ENCODE data around the gene MAEA. TPM values are rescaled to one million over a fixed set of nuclear protein-coding genes. Genes with fewer than 3 reads are reported as not detected.
A peak's percentile ranks its signal among the peaks of the same experiment; 100 is the strongest.

The MAEA gene
- total and polyA plus RNA-seq, 12 donors = 39.1 to 72.8 (median 50.3) TPM

GRCh38 chr4:1300466-1301455, 11.1 kb downstream of the MAEA start:
- intact Hi-C loops (cut with DNase I) = no loop called here
- WGBS, 2 donors = 78 to 84% methylated on average over 40 of the region's 40 CpGs
- Histone ChIP-seq H3K9me3 (no peaks in the 10 kb centered on the region), H3K36me3 (peaks cover 0 to 66% (median 24%) of the 10 kb centered on the region in 9 donors), H3K4me1 (peaks cover 0 to 42% (median 23%) of the 10 kb centered on the region in 9 donors), H3K4me3 (no peak overlapping the region), H3K27ac (peak overlapping the region in 5 of 10 donors; percentile 5 to 90 (median 45)), H3K27me3 (no peaks in the 10 kb centered on the region)
- no peak for TF ChIP-seq CTCF (IDR thresholded peaks at IDR 0.05)
- peak in 1 of 2 donors; percentile 40 for DNase-seq
- ATAC-seq = peak in 6 of 8 donors; percentile 33 to 66 (median 54)

- DNase-seq (no peak), ATAC-seq (no peak)
- intact Hi-C loops (cut with DNase I) = no loop called here
- H3K9me3 ChIP-seq = no peaks in the 10 kb centered on the region
- no peaks in the 10 kb centered on the region for H3K27me3 ChIP-seq
- H3K4me1 ChIP-seq = peaks cover 0 to 55% (median 15%) of the 10 kb centered on the region in 9 donors
- no peak overlapping the region for H3K4me3 ChIP-seq
- H3K27ac ChIP-seq = peak overlapping the region in 2 of 10 donors; percentile 34 to 87
- H3K36me3 ChIP-seq = peaks cover 0 to 63% (median 24%) of the 10 kb centered on the region in 9 donors
- no peak for TF ChIP-seq CTCF (IDR thresholded peaks at IDR 0.05)
- WGBS, 2 donors = 48 to 49% methylated on average over 4 of the region's 4 CpGs
Observed at GRCh38 chr4:1302159-1302558, 12.5 kb downstream of the MAEA start.

GRCh38 chr4:1305261-1305711, 15.6 kb downstream of the MAEA start:
- no peak overlapping the region for H3K4me3 ChIP-seq
- no peak for TF ChIP-seq CTCF (IDR thresholded peaks at IDR 0.05)
- WGBS, 2 donors = 97 to 98% methylated on average over 13 of the region's 13 CpGs
- no peak for ATAC-seq
- no peaks in the 10 kb centered on the region for H3K9me3 ChIP-seq
- peaks cover 11 to 60% (median 33%) of the 10 kb centered on the region in 9 donors for H3K4me1 ChIP-seq
- peaks cover 0 to 34% (median 8%) of the 10 kb centered on the region in 9 donors for H3K36me3 ChIP-seq
- no peaks in the 10 kb centered on the region for H3K27me3 ChIP-seq
- peak overlapping the region in 1 of 10 donors; percentile 50 for H3K27ac ChIP-seq
- no peak for DNase-seq
- intact Hi-C loops (cut with DNase I) = loop anchor here in 1 of 10 donors (5.0 kb wide), 1 partner anchor 42 kb away; the partner anchor contains the start of gene UVSSA

- Histone ChIP-seq H3K4me1 (peaks cover 17 to 60% (median 33%) of the 10 kb centered on the region in 9 donors), H3K36me3 (peaks cover 0 to 28% (median 8%) of the 10 kb centered on the region in 9 donors), H3K27ac (peak overlapping the region in 1 of 10 donors; percentile 50), H3K27me3 (no peaks in the 10 kb centered on the region), H3K4me3 (no peak overlapping the region), H3K9me3 (no peaks in the 10 kb centered on the region)
- no peak for ATAC-seq
- no peak for DNase-seq
- intact Hi-C loops (cut with DNase I) = loop anchor here in 1 of 10 donors (5.0 kb wide), 1 partner anchor 41 kb away; the partner anchor contains the start of gene UVSSA
- WGBS, 2 donors = 81 to 82% methylated on average over 17 of the region's 17 CpGs
- TF ChIP-seq CTCF (IDR thresholded peaks at IDR 0.05) = no peak
Observed at GRCh38 chr4:1305781-1306455, 16.2 kb downstream of the MAEA start.
